ENCODE measurements around the gene COLQ.
"Not testable (repeated sequence)": the region's sequence is repeated elsewhere in the genome, so short reads cannot be mapped to it uniquely, and the experiment has no call there.

The COLQ gene

GRCh38 chr3:15486979-15487378 is 34.5 kb downstream of the COLQ start:
- DNase-seq = no peak

- DNase-seq = no peak
Observed at GRCh38 chr3:15486020-15486419, 35.5 kb downstream of the COLQ start.

- not testable (repeated sequence) for DNase-seq
Observed at GRCh38 chr3:15484551-15484950, 37.0 kb downstream of the COLQ start.

GRCh38 chr3:15479400-15480224 is 41.9 kb downstream of the COLQ start:
- no peak for DNase-seq

GRCh38 chr3:15478640-15478979 is 42.9 kb downstream of the COLQ start:
- DNase-seq = no peak

GRCh38 chr3:15477951-15478639 is 43.4 kb downstream of the COLQ start:
- no peak for DNase-seq

- DNase-seq = no peak
Observed at GRCh38 chr3:15476378-15476777, 45.1 kb downstream of the COLQ start.

- no peak for DNase-seq
Observed at GRCh38 chr3:15475161-15475560, 46.3 kb downstream of the COLQ start.

- no peak for DNase-seq
Observed at GRCh38 chr3:15471861-15472260, 49.6 kb downstream of the COLQ start.

GRCh38 chr3:15470849-15471248 is 50.7 kb downstream of the COLQ start:
- no peak for DNase-seq

GRCh38 chr3:15470261-15470660 is 51.2 kb downstream of the COLQ start:
- no peak for DNase-seq

GRCh38 chr3:15467227-15468181 is 54.0 kb downstream of the COLQ start:
- no peak for DNase-seq

- DNase-seq = no peak
Observed at GRCh38 chr3:15465876-15466585, 55.5 kb downstream of the COLQ start.

GRCh38 chr3:15462451-15462850 is 59.1 kb downstream of the COLQ start:
- no peak for DNase-seq

GRCh38 chr3:15460891-15461531 is 60.5 kb downstream of the COLQ start:
- DNase-seq = no peak

- DNase-seq = no peak
Observed at GRCh38 chr3:15458212-15458780, 63.2 kb downstream of the COLQ start.

- not testable (repeated sequence) for DNase-seq
Observed at GRCh38 chr3:15456915-15457314, 64.6 kb downstream of the COLQ start.

- no peak for DNase-seq
Observed at GRCh38 chr3:15456321-15456720, 65.2 kb downstream of the COLQ start.

GRCh38 chr3:15455756-15456155 is 65.8 kb downstream of the COLQ start:
- no peak for DNase-seq

GRCh38 chr3:15454965-15455364 is 66.5 kb downstream of the COLQ start:
- no peak for DNase-seq

- DNase-seq = no peak
Observed at GRCh38 chr3:15453991-15454625, 67.4 kb downstream of the COLQ start.
